DMS79 treated with DMSO at 0.1 percent for 48 hours (cell line): ENCODE results near the gene PSMC4.

Experiments used
- DNase-seq: peaks from one replicate; lab custom pipeline; 2025; lab: John Stamatoyannopoulos, UW

PSMC4 gene

GRCh38 chr19:39993605-39994004 lies 22.6 kb downstream of the PSMC4 start:
- no peak for DNase-seq

GRCh38 chr19:39994361-39994760 lies 23.4 kb downstream of the PSMC4 start:
- DNase-seq = no peak

GRCh38 chr19:39995794-39996193 lies 24.8 kb downstream of the PSMC4 start:
- no peak for DNase-seq

GRCh38 chr19:39996218-39996810 lies 25.3 kb downstream of the PSMC4 start:
- DNase-seq = peak; percentile 62

- DNase-seq = peak; percentile 88
Measured at GRCh38 chr19:39996811-39997637, 26.1 kb downstream of the PSMC4 start, which contains the start of gene ZNF546. Gene ZNF546, plus strand, starts transcription at chr19:39997060. Its CDS starts 1,267 bp downstream, at chr19:39998327.

- DNase-seq = no peak
Measured at GRCh38 chr19:39997638-39998216, 26.8 kb downstream of the PSMC4 start.

GRCh38 chr19:39998501-39998900 lies 27.5 kb downstream of the PSMC4 start:
- no peak for DNase-seq

- DNase-seq = no peak
Measured at GRCh38 chr19:40005691-40006272, 34.8 kb downstream of the PSMC4 start.

GRCh38 chr19:40006273-40006691 lies 35.3 kb downstream of the PSMC4 start:
- no peak for DNase-seq

- no peak for DNase-seq
Measured at GRCh38 chr19:40009674-40010073, 38.7 kb downstream of the PSMC4 start.

- no peak for DNase-seq
Measured at GRCh38 chr19:40013991-40014390, 43.0 kb downstream of the PSMC4 start.

- DNase-seq = no peak
Measured at GRCh38 chr19:40023969-40024368, 53.0 kb downstream of the PSMC4 start.

- DNase-seq = no peak
Measured at GRCh38 chr19:40025938-40026596, 55.1 kb downstream of the PSMC4 start.

GRCh38 chr19:40026597-40026970 lies 55.6 kb downstream of the PSMC4 start:
- DNase-seq = no peak
